ENCODE data around the gene AFF2. TPM values are rescaled to one million over a fixed set of nuclear protein-coding genes. Genes with fewer than 3 reads are reported as not detected.

AFF2 gene
- total and polyA plus RNA-seq, 2 donors (not counting 3 experiments of a cell fraction or from before 2014, with no cell fraction given) = 0.03 to 0.07 TPM

DNA sequence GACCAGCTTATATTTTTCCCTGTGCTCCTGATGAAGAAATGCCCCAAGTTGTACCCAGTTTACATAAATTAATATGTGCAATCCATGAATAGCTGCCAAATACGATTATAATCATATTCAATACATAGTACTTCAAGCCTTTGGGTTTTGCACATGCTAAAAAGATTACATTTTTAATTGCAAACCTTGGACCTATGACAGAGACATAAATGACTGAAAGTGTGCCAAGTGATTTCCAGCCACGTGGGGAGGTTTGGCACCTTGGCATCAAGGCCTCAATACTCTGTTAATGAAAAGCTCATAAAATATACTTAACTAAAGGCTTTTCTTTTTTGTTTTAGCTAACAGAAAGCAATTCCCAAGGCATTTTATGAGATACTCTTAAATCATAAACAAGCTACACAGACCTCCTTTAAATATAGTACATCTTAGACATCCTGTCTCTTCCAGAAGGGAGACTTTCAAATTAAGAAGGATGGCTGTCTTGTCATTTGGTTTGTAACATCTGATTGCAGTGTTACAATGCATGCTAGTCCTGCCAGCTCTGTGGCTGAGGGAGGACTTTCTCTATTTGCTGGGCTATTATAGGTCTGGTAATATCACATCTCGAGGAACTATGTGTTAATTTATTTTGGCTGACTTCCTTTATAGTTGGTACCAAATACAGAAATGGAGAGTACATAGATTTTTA, 404.1 kb downstream of the AFF2 start:
- Histone ChIP-seq H3K9me3 (replicated peaks; ENCODE audit: control insufficient read depth, insufficient read depth, low read length) (no peaks in the 10 kb centered on the region), H3K79me2 (ENCODE audit: control insufficient read depth, insufficient read depth, low read length) (no peaks in the 10 kb centered on the region), H3K36me3 (ENCODE audit: control insufficient read depth in 2 of 2, extremely low read depth in 1 of 2, insufficient read depth in 2 of 2, low read length in 2 of 2) (no peaks in the 10 kb centered on the region), H4K20me1 (replicated peaks; ENCODE audit: control insufficient read depth, extremely low read depth, insufficient read depth, low read length) (no peaks in the 10 kb centered on the region), H3K27ac (ENCODE audit: insufficient read depth, low read depth, low read length) (no peak overlapping the region), H2AFZ (ENCODE audit: low read depth, low read length) (no peak overlapping the region), H3K9ac (replicated peaks; ENCODE audit: extremely low read depth, insufficient read depth, low read length) (no peak overlapping the region), H3K4me1 (ENCODE audit: control insufficient read depth, extremely low read depth, insufficient read depth, low read length) (no peaks in the 10 kb centered on the region), H3K9me1 (replicated peaks; ENCODE audit: control insufficient read depth, extremely low read depth, insufficient read depth, low read length) (no peaks in the 10 kb centered on the region), H3K4me2 (ENCODE audit: insufficient read depth, low read length) (no peak overlapping the region), H3K27me3 (ENCODE audit: control insufficient read depth in 2 of 2, insufficient read depth in 2 of 2, low read length in 2 of 2) (no peaks in the 10 kb centered on the region), H3K4me3 (replicated peaks in 1 of 3; ENCODE audit: insufficient read depth in 1 of 3, low read depth in 1 of 3, low read length in 3 of 3) (no peak overlapping the region)
- TF ChIP-seq FOS (IDR thresholded peaks at IDR 0.05; ENCODE audit: borderline replicate concordance, insufficient read depth, low read length) (no peak), JUN (IDR thresholded peaks at IDR 0.05; ENCODE audit: borderline replicate concordance, insufficient read depth, insufficient read length, low read depth) (no peak)
- TF ChIP-seq, protein P1, sequence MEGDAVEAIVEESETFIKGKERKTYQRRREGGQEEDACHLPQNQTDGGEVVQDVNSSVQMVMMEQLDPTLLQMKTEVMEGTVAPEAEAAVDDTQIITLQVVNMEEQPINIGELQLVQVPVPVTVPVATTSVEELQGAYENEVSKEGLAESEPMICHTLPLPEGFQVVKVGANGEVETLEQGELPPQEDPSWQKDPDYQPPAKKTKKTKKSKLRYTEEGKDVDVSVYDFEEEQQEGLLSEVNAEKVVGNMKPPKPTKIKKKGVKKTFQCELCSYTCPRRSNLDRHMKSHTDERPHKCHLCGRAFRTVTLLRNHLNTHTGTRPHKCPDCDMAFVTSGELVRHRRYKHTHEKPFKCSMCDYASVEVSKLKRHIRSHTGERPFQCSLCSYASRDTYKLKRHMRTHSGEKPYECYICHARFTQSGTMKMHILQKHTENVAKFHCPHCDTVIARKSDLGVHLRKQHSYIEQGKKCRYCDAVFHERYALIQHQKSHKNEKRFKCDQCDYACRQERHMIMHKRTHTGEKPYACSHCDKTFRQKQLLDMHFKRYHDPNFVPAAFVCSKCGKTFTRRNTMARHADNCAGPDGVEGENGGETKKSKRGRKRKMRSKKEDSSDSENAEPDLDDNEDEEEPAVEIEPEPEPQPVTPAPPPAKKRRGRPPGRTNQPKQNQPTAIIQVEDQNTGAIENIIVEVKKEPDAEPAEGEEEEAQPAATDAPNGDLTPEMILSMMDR (IDR thresholded peaks at IDR 0.05; ENCODE audit: extremely low read depth in 1 of 2, insufficient read depth in 1 of 2, low read depth in 1 of 2, low read length in 2 of 2) = no peak
- TF ChIP-seq, protein P2, sequence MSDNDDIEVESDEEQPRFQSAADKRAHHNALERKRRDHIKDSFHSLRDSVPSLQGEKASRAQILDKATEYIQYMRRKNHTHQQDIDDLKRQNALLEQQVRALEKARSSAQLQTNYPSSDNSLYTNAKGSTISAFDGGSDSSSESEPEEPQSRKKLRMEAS (IDR thresholded peaks at IDR 0.05; ENCODE audit: insufficient read depth, insufficient read length) = no peak
- ChIA-PET CTCF (no interaction called here), POLR2A (no interaction called here)
- DNase-seq (ENCODE audit: low read depth, low spot score) (no peak), FAIRE-seq (no peak)
- intact Hi-C loops (cut with micrococcal nuclease) = no loop called here
- dilution Hi-C loops (cut with MboI; ENCODE audit: extremely low pct_ligation_motif_present, low sequenced_read_pairs) = no loop called here
- no TSS peak for BruUV-seq (replicated peaks)

DNA sequence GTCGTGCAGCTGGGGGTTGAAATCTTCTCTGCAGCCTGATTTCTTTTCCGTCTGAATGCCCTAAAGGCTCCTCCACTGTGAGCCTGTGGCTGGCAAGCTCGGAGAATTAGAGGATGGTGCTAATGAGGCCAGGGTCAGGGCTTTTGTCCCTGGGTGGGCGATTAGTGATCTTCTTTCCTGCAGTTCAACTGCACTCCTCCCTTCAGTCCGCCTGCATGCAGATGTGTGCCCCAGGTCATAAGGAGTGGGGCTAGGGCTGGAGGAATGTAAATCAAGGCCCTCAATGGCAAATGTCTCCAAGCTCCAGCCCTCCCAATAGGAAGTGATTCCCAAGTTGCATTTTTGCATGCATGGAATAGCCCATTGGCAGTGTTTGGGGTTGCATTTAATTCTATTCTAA, 405.0 kb downstream of the AFF2 start:
- POLR2A ChIA-PET = no interaction called here

More for the DNA sequence above, 405.0 kb downstream of the AFF2 start:
- Histone ChIP-seq H3K9me1 (replicated peaks; ENCODE audit: control insufficient read depth, extremely low read depth, insufficient read depth, low read length) (no peaks in the 10 kb centered on the region), H4K20me1 (replicated peaks; ENCODE audit: control insufficient read depth, extremely low read depth, insufficient read depth, low read length) (no peaks in the 10 kb centered on the region), H3K9me3 (replicated peaks; ENCODE audit: control insufficient read depth, insufficient read depth, low read length) (no peaks in the 10 kb centered on the region), H3K27ac (ENCODE audit: insufficient read depth, low read depth, low read length) (no peak overlapping the region), H3K4me2 (ENCODE audit: insufficient read depth, low read length) (no peak overlapping the region), H3K27me3 (ENCODE audit: control insufficient read depth in 2 of 2, insufficient read depth in 2 of 2, low read length in 2 of 2) (no peaks in the 10 kb centered on the region), H3K36me3 (ENCODE audit: control insufficient read depth in 2 of 2, extremely low read depth in 1 of 2, insufficient read depth in 2 of 2, low read length in 2 of 2) (no peaks in the 10 kb centered on the region), H3K9ac (replicated peaks; ENCODE audit: extremely low read depth, insufficient read depth, low read length) (no peak overlapping the region), H3K4me1 (ENCODE audit: control insufficient read depth, extremely low read depth, insufficient read depth, low read length) (no peaks in the 10 kb centered on the region), H2AFZ (ENCODE audit: low read depth, low read length) (no peak overlapping the region), H3K4me3 (replicated peaks in 1 of 3; ENCODE audit: insufficient read depth in 1 of 3, low read depth in 1 of 3, low read length in 3 of 3) (no peak overlapping the region), H3K79me2 (ENCODE audit: control insufficient read depth, insufficient read depth, low read length) (no peaks in the 10 kb centered on the region)
- no TSS peak for BruUV-seq (replicated peaks)
- CTCF ChIA-PET = no interaction called here
- TF ChIP-seq EZH2 (IDR thresholded peaks at IDR 0.05; ENCODE audit: borderline replicate concordance, low read depth, low read length, severe bottlenecking) (no peak), GATA2 (IDR thresholded peaks at IDR 0.05; ENCODE audit: insufficient read depth, insufficient read length, low read depth, low read length) (no peak), FOS (IDR thresholded peaks at IDR 0.05; ENCODE audit: borderline replicate concordance, insufficient read depth, low read length) (no peak)
- TF ChIP-seq, protein P1 (IDR thresholded peaks at IDR 0.05; ENCODE audit: extremely low read depth in 1 of 2, insufficient read depth in 1 of 2, low read depth in 1 of 2, low read length in 2 of 2) = no peak
- FAIRE-seq (no peak), DNase-seq (ENCODE audit: low read depth, low spot score) (no peak)
- intact Hi-C loops (cut with micrococcal nuclease) (no loop called here), dilution Hi-C loops (cut with MboI; ENCODE audit: extremely low pct_ligation_motif_present, low sequenced_read_pairs) (no loop called here)

All from endothelial cell of umbilical vein (primary cell).